ENCODE data around the gene ITGBL1.

Gene ITGBL1

GRCh38 chr13:101755228-101755887, 302.9 kb downstream of the ITGBL1 start:
- no peak for DNase-seq

DNA sequence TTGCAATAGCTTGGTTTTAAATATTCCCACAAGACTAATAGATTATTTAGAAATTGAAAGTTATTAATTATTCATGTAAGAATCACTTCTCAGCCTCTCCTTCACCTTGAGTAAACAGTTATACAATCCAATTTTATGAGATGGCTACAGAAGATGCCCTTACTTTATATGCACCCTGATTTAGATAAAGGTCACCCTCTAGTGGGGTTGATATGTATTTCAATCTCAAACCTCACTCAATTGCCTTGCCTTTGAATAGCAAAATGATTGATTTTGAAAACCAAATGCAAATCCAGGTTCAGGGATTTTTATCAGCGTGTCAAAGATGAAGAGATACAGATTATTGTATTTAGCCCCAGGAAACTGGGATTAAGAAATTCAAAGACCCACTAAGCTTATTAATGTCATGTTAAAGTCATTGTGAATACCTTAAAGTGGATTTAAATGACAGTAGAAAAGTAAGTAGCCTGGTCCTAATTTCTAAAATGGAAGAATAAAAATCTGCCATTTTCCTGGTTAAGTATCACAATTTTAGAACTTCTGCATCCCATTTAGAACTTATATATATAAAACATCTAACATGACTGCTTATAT, 305.1 kb downstream of the ITGBL1 start:
- DNase-seq: no peak

DNA sequence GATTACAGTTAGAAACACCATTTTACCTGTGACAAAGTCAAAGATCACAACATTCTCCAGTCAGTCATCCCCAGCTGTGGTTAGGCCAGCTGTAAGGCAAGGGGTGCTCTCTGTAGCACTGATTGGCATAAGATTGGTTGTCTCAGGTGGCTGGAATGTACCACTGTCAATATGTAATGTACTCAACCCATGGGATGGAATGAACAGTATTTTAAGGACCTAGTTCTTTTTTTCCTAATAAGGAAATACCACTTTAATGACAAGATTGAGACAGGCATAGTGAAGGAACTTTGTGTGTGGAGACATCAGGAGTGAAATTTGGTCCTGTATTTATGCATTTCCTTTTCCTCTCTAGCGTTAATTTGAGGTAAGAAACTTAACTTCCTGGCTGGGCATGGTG, 310.7 kb downstream of the ITGBL1 start:
- DNase-seq: no peak

Data from right kidney (tissue), 1 donor.